ENCODE measurements around the gene POLG2.
"Not testable (repeated sequence)": the region's sequence is repeated elsewhere in the genome, so short reads cannot be mapped to it uniquely, and the experiment has no call there.

Gene POLG2

GRCh38 chr17:64437944-64438525 is 58.8 kb downstream of the POLG2 start:
- DNase-seq, result no peak

GRCh38 chr17:64431534-64431933 is 65.3 kb downstream of the POLG2 start:
- DNase-seq, result no peak

- DNase-seq, result not testable (repeated sequence)
Observed at GRCh38 chr17:64430036-64430435, 66.8 kb downstream of the POLG2 start.

- no peak for DNase-seq
Observed at GRCh38 chr17:64428406-64428805, 68.4 kb downstream of the POLG2 start.
